OCI-LY1 (cell line): ENCODE results near the gene ACCS.

Source experiments
- H2AFZ ChIP-seq: fragments of 200-600 bp; sonication (generic), shearing (Covaris generic); 2 replicates; pipeline ENCODE4 v1.6.0; 2014; ENCODE audit warnings: antibody characterized with exemption, mild to moderate bottlenecking, low read length
- H3F3A ChIP-seq: fragments of 200-600 bp; sonication (generic), shearing (Covaris generic); 2 replicates; pipeline ENCODE4 v1.6.0; 2014; ENCODE audit warnings: mild to moderate bottlenecking, antibody characterized with exemption, low read length, moderate library complexity; ENCODE audit not compliant: insufficient read depth
- H3K27ac ChIP-seq: fragments of 200-600 bp; sonication (generic); 2 replicates; pipeline ENCODE4 v1.5.1; 2014; ENCODE audit warnings: low read length, mixed run types, mild to moderate bottlenecking, low read depth; ENCODE audit not compliant: poor library complexity, severe bottlenecking
- H3K27me3 ChIP-seq: fragments of 200-600 bp; sonication (generic); 2 replicates; pipeline ENCODE4 v1.6.0; 2014; ENCODE audit warnings: antibody characterized with exemption, mild to moderate bottlenecking, low read length, moderate library complexity; ENCODE audit not compliant: insufficient read depth
- H3K36me3 ChIP-seq: fragments of 200-600 bp; sonication (generic); 2 replicates; pipeline ENCODE4 v1.6.1; 2014; ENCODE audit warnings: mild to moderate bottlenecking, antibody characterized with exemption, low read length, moderate library complexity, mixed read lengths; ENCODE audit not compliant: insufficient read depth
- H3K4me1 ChIP-seq: fragments of 200-600 bp; sonication (generic); 2 replicates; pipeline ENCODE4 v1.5.1; 2014; ENCODE audit warnings: mild to moderate bottlenecking, low read length, moderate library complexity; ENCODE audit not compliant: insufficient read depth, severe bottlenecking
- H3K4me2 ChIP-seq: fragments of 200-600 bp; sonication (generic), shearing (Covaris generic); 2 replicates; pipeline ENCODE4 v1.6.1; 2014; ENCODE audit warnings: low read length
- H3K4me3 ChIP-seq: fragments of 200-600 bp; sonication (generic); 2 replicates; pipeline ENCODE4 v1.5.1; 2014; ENCODE audit warnings: low read length, low read depth, mild to moderate bottlenecking, mixed read lengths; ENCODE audit not compliant: poor library complexity, severe bottlenecking
- H3K79me2 ChIP-seq: fragments of 200-600 bp; shearing (Covaris generic); 2 replicates; pipeline ENCODE4 v1.6.1; 2016; ENCODE audit warnings: mixed run types, low read length, mixed read lengths; ENCODE audit not compliant: insufficient read depth
- H3K9ac ChIP-seq: fragments of 200-600 bp; sonication (generic), shearing (Covaris generic); 2 replicates; pipeline ENCODE4 v1.6.1; 2014; ENCODE audit warnings: mild to moderate bottlenecking, low read length, mixed read lengths
- H3K9me2 ChIP-seq: fragments of 200-600 bp; sonication (generic), shearing (Covaris generic); 2 replicates; pipeline ENCODE4 v1.6.1; 2014; ENCODE audit warnings: low read depth, mild to moderate bottlenecking, low read length, mixed read lengths
- H3K9me3 ChIP-seq: fragments of 200-600 bp; shearing (Covaris generic); 2 replicates; pipeline ENCODE4 v1.6.1; 2014; ENCODE audit warnings: low read length, mixed read lengths
- H4K20me1 ChIP-seq: fragments of 200-600 bp; sonication (generic), shearing (Covaris generic); 2 replicates; pipeline ENCODE4 v1.6.0; 2016; ENCODE audit warnings: mild to moderate bottlenecking, low read length; ENCODE audit not compliant: insufficient read depth
- CTCF ChIP-seq: fragments of 200-600 bp; sonication (generic), shearing (Covaris generic); IDR thresholded peaks from 2 replicates; pipeline ENCODE4 v1.5.1; 2017; ENCODE audit warnings: mild to moderate bottlenecking, antibody characterized with exemption, low read length, moderate library complexity, mixed read lengths
- EZH2 ChIP-seq: fragments of 200-600 bp; sonication (generic), shearing (Covaris generic); IDR thresholded peaks from 2 replicates; pipeline ENCODE4 v1.8.0; 2017; ENCODE audit warnings: borderline replicate concordance, mixed run types, mild to moderate bottlenecking, antibody characterized with exemption, low read length, moderate library complexity, mixed read lengths

The ACCS gene

DNA sequence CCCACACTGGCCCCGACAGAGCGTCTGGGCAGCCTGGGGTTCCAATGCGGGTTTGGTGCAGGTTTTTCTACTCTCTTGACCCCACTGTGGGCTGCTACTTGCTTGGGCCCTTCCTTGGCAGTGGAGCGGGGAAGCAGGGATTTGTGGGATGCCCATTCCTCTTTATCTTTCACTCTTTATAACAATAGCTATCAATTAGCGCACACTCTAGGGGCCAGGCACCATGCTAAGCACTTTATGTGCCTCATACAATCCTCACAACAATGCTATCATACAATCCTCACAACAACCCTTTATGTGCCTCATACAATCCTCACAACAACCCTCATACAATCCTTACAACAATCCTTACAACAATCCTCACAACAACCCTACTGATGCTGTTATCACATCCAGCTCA, 12.7 kb downstream of the ACCS start:
- no peaks in the 10 kb centered on the region for H4K20me1 ChIP-seq
- H3K36me3 ChIP-seq = no peaks in the 10 kb centered on the region

DNA sequence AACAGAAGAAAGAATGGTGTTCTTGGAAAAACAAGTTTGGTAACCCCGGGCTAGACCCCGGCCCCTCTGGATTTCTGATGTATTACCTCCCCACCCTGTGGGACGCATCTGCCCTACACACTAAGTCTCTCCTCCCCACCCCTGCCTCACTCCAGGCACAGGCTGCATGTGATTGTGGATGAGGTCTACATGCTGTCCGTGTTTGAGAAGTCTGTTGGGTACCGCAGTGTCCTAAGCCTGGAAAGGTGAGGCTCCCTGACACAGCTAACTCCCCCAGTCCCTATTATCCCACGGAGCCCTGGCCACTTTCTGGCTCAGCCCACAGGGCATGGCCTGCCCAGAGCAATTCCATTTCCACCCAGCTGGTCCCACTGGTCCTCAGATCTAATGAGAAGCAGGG, 13.3 kb downstream of the ACCS start:
- H3K4me2 ChIP-seq = no peak overlapping the region
- H3K27me3 ChIP-seq = no peaks in the 10 kb centered on the region
- H3K4me1 ChIP-seq = no peaks in the 10 kb centered on the region
- H3K4me3 ChIP-seq = no peak overlapping the region
- H3K9me2 ChIP-seq = no peaks in the 10 kb centered on the region
- no peaks in the 10 kb centered on the region for H4K20me1 ChIP-seq
- H2AFZ ChIP-seq = no peak overlapping the region
- no peaks in the 10 kb centered on the region for H3K79me2 ChIP-seq
- no peaks in the 10 kb centered on the region for H3K36me3 ChIP-seq
- TF ChIP-seq EZH2 = no peak
- no peak for TF ChIP-seq CTCF
- H3K9ac ChIP-seq = no peak overlapping the region
- no peak overlapping the region for H3K27ac ChIP-seq
- no peaks in the 10 kb centered on the region for H3F3A ChIP-seq
- no peaks in the 10 kb centered on the region for H3K9me3 ChIP-seq

More for the DNA sequence above, 12.7 kb downstream of the ACCS start:
- H3K9me2 ChIP-seq = no peaks in the 10 kb centered on the region
- H3K9me3 ChIP-seq = no peaks in the 10 kb centered on the region
- no peak overlapping the region for H3K27ac ChIP-seq
- H3K27me3 ChIP-seq = no peaks in the 10 kb centered on the region
- no peak for TF ChIP-seq CTCF
- no peak for TF ChIP-seq EZH2
- no peaks in the 10 kb centered on the region for H3F3A ChIP-seq
- H3K79me2 ChIP-seq = no peaks in the 10 kb centered on the region
- no peak overlapping the region for H3K4me2 ChIP-seq
- H3K9ac ChIP-seq = no peak overlapping the region
- no peak overlapping the region for H2AFZ ChIP-seq
- H3K4me3 ChIP-seq = no peak overlapping the region
- H3K4me1 ChIP-seq = no peaks in the 10 kb centered on the region

DNA sequence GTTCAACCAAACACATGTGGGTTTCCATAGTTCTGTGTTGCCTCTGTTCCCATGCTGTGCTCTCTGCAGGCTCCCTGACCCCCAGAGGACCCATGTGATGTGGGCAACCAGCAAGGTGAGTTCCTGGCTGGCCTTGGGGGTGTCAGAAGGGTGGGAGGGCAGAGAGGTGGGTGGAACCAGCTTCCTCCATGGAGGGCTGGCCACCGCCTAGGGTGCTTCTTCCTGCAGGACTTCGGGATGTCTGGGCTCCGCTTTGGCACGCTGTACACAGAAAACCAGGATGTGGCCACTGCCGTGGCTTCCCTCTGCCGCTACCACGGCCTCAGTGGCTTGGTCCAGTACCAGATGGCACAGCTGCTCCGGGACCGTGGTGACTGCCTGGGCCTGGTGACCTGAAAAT, 14.9 kb downstream of the ACCS start:
- Histone ChIP-seq H3F3A (no peaks in the 10 kb centered on the region), H3K27me3 (no peaks in the 10 kb centered on the region), H4K20me1 (no peaks in the 10 kb centered on the region), H3K9me2 (no peaks in the 10 kb centered on the region), H2AFZ (no peak overlapping the region), H3K4me1 (no peaks in the 10 kb centered on the region), H3K4me3 (no peak overlapping the region), H3K4me2 (no peak overlapping the region), H3K79me2 (no peaks in the 10 kb centered on the region), H3K9ac (no peak overlapping the region), H3K27ac (no peak overlapping the region), H3K9me3 (no peaks in the 10 kb centered on the region), H3K36me3 (no peaks in the 10 kb centered on the region)
- TF ChIP-seq CTCF (no peak), EZH2 (no peak)
